Neural progenitor cell (in vitro differentiated cells): ENCODE results near the gene MACROD1. TPM values are rescaled to one million over a fixed set of nuclear protein-coding genes. Genes with fewer than 3 reads are reported as not detected.
A peak's percentile ranks its signal among the peaks of the same experiment; 100 is the strongest.

Source experiments
- DNase-seq: peaks from one replicate; pipeline ENCODE4 v3.0.0-alpha.2; 2016; ENCODE audit warnings: low spot score
- H2AFZ ChIP-seq: fragments of 200-600 bp; sonication (generic); replicated peaks from 2 replicates; pipeline ENCODE4 v1.6.1; 2016; ENCODE audit warnings: antibody characterized with exemption
- H3F3A ChIP-seq: fragments of 200-600 bp; sonication (generic); 2 replicates; pipeline ENCODE4 v1.6.1; 2016; ENCODE audit warnings: antibody characterized with exemption, low read depth
- H3K27ac ChIP-seq: fragments of 200-600 bp; sonication (generic); 2 replicates; pipeline ENCODE4 v1.5.1; 2016; ENCODE audit warnings: mild to moderate bottlenecking
- H3K27me3 ChIP-seq: fragments of 200-600 bp; sonication (generic); 2 replicates; pipeline ENCODE4 v1.6.1; 2016; ENCODE audit warnings: mild to moderate bottlenecking, moderate library complexity
- H3K36me3 ChIP-seq: fragments of 200-600 bp; sonication (generic); 2 replicates; pipeline ENCODE4 v1.5.1; 2016
- H3K4me1 ChIP-seq: fragments of 200-600 bp; sonication (generic); 2 replicates; pipeline ENCODE4 v1.6.1; 2016; ENCODE audit warnings: mixed run types
- H3K4me2 ChIP-seq: fragments of 200-600 bp; sonication (generic); 2 replicates; pipeline ENCODE4 v1.6.1; 2016
- H3K4me3 ChIP-seq: fragments of 200-600 bp; sonication (generic); 2 replicates; pipeline ENCODE4 v1.5.1; 2016
- H3K79me2 ChIP-seq: fragments of 200-600 bp; sonication (generic); 2 replicates; pipeline ENCODE4 v1.6.1; 2016; ENCODE audit warnings: low read depth
- H3K9ac ChIP-seq: fragments of 200-600 bp; sonication (generic); 2 replicates; pipeline ENCODE4 v1.6.1; 2016
- H3K9me3 ChIP-seq: fragments of 200-600 bp; sonication (generic); 2 replicates; pipeline ENCODE4 v1.5.1; 2016; ENCODE audit warnings: low read depth
- H4K20me1 ChIP-seq: fragments of 200-600 bp; sonication (generic); 2 replicates; pipeline ENCODE4 v1.6.1; 2016; ENCODE audit warnings: low read depth
- H3K27ac Mint-ChIP-seq: 3 replicates; pipeline ENCODE4 v1.8.0; 2021; ENCODE audit warnings: mixed read lengths
- H3K27me3 Mint-ChIP-seq: 2 replicates; pipeline ENCODE4 v1.8.0; 2022; ENCODE audit warnings: low read depth, mild to moderate bottlenecking, inconsistent platforms, moderate library complexity, mixed read lengths; ENCODE audit not compliant: insufficient read depth
- H3K36me3 Mint-ChIP-seq: 3 replicates; pipeline ENCODE4 v1.8.0; 2021; ENCODE audit warnings: mixed read lengths
- H3K4me1 Mint-ChIP-seq: 3 replicates; pipeline ENCODE4 v1.8.0; 2021; ENCODE audit warnings: mixed read lengths
- H3K4me3 Mint-ChIP-seq: 3 replicates; pipeline ENCODE4 v1.8.0; 2021; ENCODE audit warnings: mild to moderate bottlenecking, moderate library complexity, mixed read lengths
- H3K9me3 Mint-ChIP-seq: 3 replicates; pipeline ENCODE4 v1.8.0; 2020; ENCODE audit warnings: mixed read lengths
- EZH2 ChIP-seq: fragments of 200-600 bp; sonication (generic); IDR thresholded peaks from 2 replicates; pipeline ENCODE4 v1.6.1; 2017; ENCODE audit warnings: antibody characterized with exemption, mild to moderate bottlenecking, moderate library complexity
- EZH2phosphoT487 ChIP-seq: fragments of 200-600 bp; sonication (generic); IDR thresholded peaks from 2 replicates; pipeline ENCODE4 v1.6.1; 2017; ENCODE audit warnings: antibody characterized with exemption
- total RNA-seq: library from RNA; depleted of rRNA; stranded (reverse); fragments of >200 nt; gene quantifications from 2 replicates; pipeline ENCODE4 v1.2.3, GENCODE V29; 2015; ENCODE audit warnings: low replicate concordance
- TF ChIP-seq, protein P1 (sequence below): fragments of 200-600 bp; sonication (generic); IDR thresholded peaks from 2 replicates; pipeline ENCODE4 v1.5.1; 2017; ENCODE audit warnings: antibody characterized with exemption, mild to moderate bottlenecking

The MACROD1 gene
- total RNA-seq, 1 donor from 2014 or later, result 11.9 TPM

DNA sequence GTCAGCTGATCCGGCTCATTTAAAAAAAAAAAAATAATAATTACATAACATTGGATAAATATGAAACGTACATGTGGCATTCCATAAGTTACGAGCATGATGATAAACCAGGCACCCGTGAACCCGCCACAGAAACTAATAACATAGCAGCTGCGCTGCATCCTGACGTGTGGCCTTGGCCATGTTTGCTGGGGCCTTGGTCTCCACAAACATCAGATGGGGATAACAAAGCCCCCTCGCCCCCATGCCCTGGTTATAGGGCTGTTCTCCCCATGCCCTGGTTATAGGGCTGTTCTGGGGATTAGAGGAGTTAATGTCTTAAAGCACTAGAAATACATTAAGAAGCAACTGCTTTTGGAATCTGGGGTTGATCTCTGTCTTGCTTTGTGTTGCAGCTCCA is 93.5 kb downstream of the MACROD1 start:
- Histone ChIP-seq H3K27ac (no peak overlapping the region), H3K9me3 (no peaks in the 10 kb centered on the region), H3K79me2 (no peaks in the 10 kb centered on the region), H3K4me1 (peaks cover 41% of the 10 kb centered on the region), H2AFZ (no peak overlapping the region), H3K4me3 (no peak overlapping the region), H3F3A (peaks cover 12% of the 10 kb centered on the region), H3K36me3 (no peaks in the 10 kb centered on the region), H3K4me2 (no peak overlapping the region), H3K27me3 (no peaks in the 10 kb centered on the region), H4K20me1 (no peaks in the 10 kb centered on the region), H3K9ac (no peak overlapping the region)
- peak overlapping the region; percentile 76 for H3K27ac Mint-ChIP-seq
- H3K9me3 Mint-ChIP-seq, result peaks cover 2% of the 10 kb centered on the region
- no peaks in the 10 kb centered on the region for H3K36me3 Mint-ChIP-seq
- TF ChIP-seq EZH2 (no peak), EZH2phosphoT487 (no peak)
- TF ChIP-seq, protein P1, sequence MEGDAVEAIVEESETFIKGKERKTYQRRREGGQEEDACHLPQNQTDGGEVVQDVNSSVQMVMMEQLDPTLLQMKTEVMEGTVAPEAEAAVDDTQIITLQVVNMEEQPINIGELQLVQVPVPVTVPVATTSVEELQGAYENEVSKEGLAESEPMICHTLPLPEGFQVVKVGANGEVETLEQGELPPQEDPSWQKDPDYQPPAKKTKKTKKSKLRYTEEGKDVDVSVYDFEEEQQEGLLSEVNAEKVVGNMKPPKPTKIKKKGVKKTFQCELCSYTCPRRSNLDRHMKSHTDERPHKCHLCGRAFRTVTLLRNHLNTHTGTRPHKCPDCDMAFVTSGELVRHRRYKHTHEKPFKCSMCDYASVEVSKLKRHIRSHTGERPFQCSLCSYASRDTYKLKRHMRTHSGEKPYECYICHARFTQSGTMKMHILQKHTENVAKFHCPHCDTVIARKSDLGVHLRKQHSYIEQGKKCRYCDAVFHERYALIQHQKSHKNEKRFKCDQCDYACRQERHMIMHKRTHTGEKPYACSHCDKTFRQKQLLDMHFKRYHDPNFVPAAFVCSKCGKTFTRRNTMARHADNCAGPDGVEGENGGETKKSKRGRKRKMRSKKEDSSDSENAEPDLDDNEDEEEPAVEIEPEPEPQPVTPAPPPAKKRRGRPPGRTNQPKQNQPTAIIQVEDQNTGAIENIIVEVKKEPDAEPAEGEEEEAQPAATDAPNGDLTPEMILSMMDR, result no peak
- no peak for DNase-seq
- H3K4me1 Mint-ChIP-seq, result peaks cover 33% of the 10 kb centered on the region
- no peak overlapping the region for H3K4me3 Mint-ChIP-seq
- H3K27me3 Mint-ChIP-seq, result peaks cover under 1% of the 10 kb centered on the region

GRCh38 chr11:64071849-64072248 is 94.1 kb downstream of the MACROD1 start:
- no peak overlapping the region for H3K4me2 ChIP-seq
- no peaks in the 10 kb centered on the region for H3K79me2 ChIP-seq
- no peak overlapping the region for H3K9ac ChIP-seq
- no peaks in the 10 kb centered on the region for H4K20me1 ChIP-seq
- DNase-seq, result no peak
- Mint-ChIP-seq H3K27me3 (no peaks in the 10 kb centered on the region), H3K9me3 (peaks cover 2% of the 10 kb centered on the region), H3K4me3 (no peak overlapping the region), H3K4me1 (peaks cover 33% of the 10 kb centered on the region), H3K27ac (no peak overlapping the region), H3K36me3 (no peaks in the 10 kb centered on the region)
- TF ChIP-seq, protein P1, result no peak
- TF ChIP-seq EZH2, result no peak
- no peaks in the 10 kb centered on the region for H3K9me3 ChIP-seq
- H3K4me3 ChIP-seq, result no peak overlapping the region
- H3K36me3 ChIP-seq, result no peaks in the 10 kb centered on the region
- H3K27me3 ChIP-seq, result no peaks in the 10 kb centered on the region
- no peak overlapping the region for H2AFZ ChIP-seq
- peaks cover 12% of the 10 kb centered on the region for H3F3A ChIP-seq
- no peak overlapping the region for H3K27ac ChIP-seq
- peaks cover 44% of the 10 kb centered on the region for H3K4me1 ChIP-seq

- peaks cover 4% of the 10 kb centered on the region for H3K27me3 Mint-ChIP-seq
- H3K4me3 ChIP-seq, result no peak overlapping the region
- no peak overlapping the region for H2AFZ ChIP-seq
- peaks cover 44% of the 10 kb centered on the region for H3K4me1 ChIP-seq
- no peak for TF ChIP-seq EZH2
- no peak overlapping the region for H3K27ac Mint-ChIP-seq
- H3K36me3 Mint-ChIP-seq, result peaks cover 2% of the 10 kb centered on the region
- H3K27me3 ChIP-seq, result no peaks in the 10 kb centered on the region
- H3K27ac ChIP-seq, result no peak overlapping the region
- peaks cover 12% of the 10 kb centered on the region for H3F3A ChIP-seq
- no peaks in the 10 kb centered on the region for H3K9me3 ChIP-seq
- peak overlapping the region; percentile 52 for H3K4me2 ChIP-seq
- peaks cover 31% of the 10 kb centered on the region for H3K4me1 Mint-ChIP-seq
- no peaks in the 10 kb centered on the region for H3K9me3 Mint-ChIP-seq
- no peaks in the 10 kb centered on the region for H3K36me3 ChIP-seq
- H3K4me3 Mint-ChIP-seq, result no peak overlapping the region
- no peaks in the 10 kb centered on the region for H4K20me1 ChIP-seq
- no peaks in the 10 kb centered on the region for H3K79me2 ChIP-seq
- peak; percentile 89 for DNase-seq
- H3K9ac ChIP-seq, result no peak overlapping the region
These were observed 95.6 kb downstream of the MACROD1 start for GRCh38 chr11:64070314-64070681.

DNA sequence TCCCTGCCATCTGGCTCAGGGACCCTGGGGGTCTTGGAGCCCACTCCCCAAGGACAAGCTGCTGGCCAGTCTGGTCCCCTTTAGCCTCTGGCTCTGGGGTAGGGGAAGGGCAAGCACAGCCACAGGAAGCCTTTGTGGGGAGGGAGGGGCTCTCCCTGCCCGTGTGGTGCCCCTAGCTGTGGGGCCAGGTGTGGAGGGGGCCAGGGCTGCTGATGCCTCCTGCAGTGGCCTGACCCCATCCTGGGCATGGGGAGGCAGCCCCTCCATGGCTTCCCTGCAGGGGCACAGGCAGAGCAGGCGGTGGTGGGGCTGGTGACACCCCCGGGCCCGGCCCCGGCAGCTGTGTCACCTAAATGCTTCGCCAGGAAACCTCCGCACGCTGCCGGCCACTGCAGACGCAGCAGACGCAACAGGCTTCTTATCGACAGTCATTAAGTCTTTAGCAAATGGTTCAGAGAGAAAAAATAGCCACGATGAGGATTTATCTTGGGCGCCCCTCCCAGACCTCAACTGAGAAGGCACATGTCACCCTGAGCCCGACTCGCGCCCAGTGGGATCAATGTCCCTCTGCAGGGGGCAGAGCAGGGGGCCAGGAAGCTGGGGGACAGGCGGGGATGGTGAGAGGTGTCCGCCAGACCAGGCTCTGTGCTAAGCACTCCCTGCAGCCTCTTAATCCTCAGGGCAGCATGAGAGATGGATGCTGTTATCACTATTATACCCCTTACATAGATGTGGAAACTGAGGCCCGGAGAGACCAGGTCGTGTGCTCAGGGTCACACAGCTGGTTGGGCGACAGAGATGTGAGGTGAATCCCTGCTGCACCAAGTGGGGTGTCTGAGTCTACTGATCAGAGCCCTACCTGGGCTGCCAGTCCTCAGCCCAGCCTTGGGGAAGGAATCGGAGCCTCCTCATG is 96.3 kb downstream of the MACROD1 start:
- no peak for DNase-seq
- no peak overlapping the region for H3K9ac ChIP-seq
- H3F3A ChIP-seq, result peaks cover 12% of the 10 kb centered on the region
- H3K4me2 ChIP-seq, result peak overlapping the region; percentile 52
- H3K27me3 ChIP-seq, result peaks cover 3% of the 10 kb centered on the region
- Mint-ChIP-seq H3K36me3 (peaks cover 2% of the 10 kb centered on the region), H3K27ac (no peak overlapping the region), H3K9me3 (no peaks in the 10 kb centered on the region), H3K27me3 (peaks cover 7% of the 10 kb centered on the region), H3K4me3 (no peak overlapping the region), H3K4me1 (peaks cover 35% of the 10 kb centered on the region)
- no peak overlapping the region for H3K27ac ChIP-seq
- TF ChIP-seq, protein P1, result no peak
- no peak for TF ChIP-seq EZH2
- TF ChIP-seq EZH2phosphoT487, result no peak
- H3K79me2 ChIP-seq, result no peaks in the 10 kb centered on the region
- H3K4me3 ChIP-seq, result no peak overlapping the region
- no peaks in the 10 kb centered on the region for H3K36me3 ChIP-seq
- no peaks in the 10 kb centered on the region for H4K20me1 ChIP-seq
- H3K4me1 ChIP-seq, result peaks cover 44% of the 10 kb centered on the region
- H2AFZ ChIP-seq, result no peak overlapping the region
- no peaks in the 10 kb centered on the region for H3K9me3 ChIP-seq
